Karpas-422 (cell line): ENCODE results near the gene EIF4ENIF1. TPM values are rescaled to one million over a fixed set of nuclear protein-coding genes. Genes with fewer than 3 reads are reported as not detected.
A peak's percentile ranks its signal among the peaks of the same experiment; 100 is the strongest.
"Not testable (repeated sequence)": the region's sequence is repeated elsewhere in the genome, so short reads cannot be mapped to it uniquely, and the experiment has no call there.

ENCODE experiments used
- DNase-seq: peaks from one replicate; pipeline ENCODE4 v3.0.0-alpha.2; 2015
- H2AFZ ChIP-seq: fragments of 200-600 bp; sonication (generic); 2 replicates; pipeline ENCODE4 v1.6.1; 2014; ENCODE audit warnings: antibody characterized with exemption, low read length, mixed read lengths
- H3K27ac ChIP-seq: fragments of 200-600 bp; sonication (generic); 2 replicates; pipeline ENCODE4 v1.5.1; 2014; ENCODE audit warnings: mild to moderate bottlenecking, low read length, moderate library complexity
- H3K27me3 ChIP-seq: fragments of 200-600 bp; sonication (generic); 2 replicates; pipeline ENCODE4 v1.6.1; 2014; ENCODE audit warnings: low read length, mixed read lengths
- H3K36me3 ChIP-seq: fragments of 200-600 bp; sonication (generic); 2 replicates; pipeline ENCODE4 v1.6.1; 2014; ENCODE audit warnings: low read length, mixed read lengths; ENCODE audit not compliant: insufficient read depth
- H3K4me1 ChIP-seq: fragments of 200-600 bp; sonication (generic); 2 replicates; pipeline ENCODE4 v1.6.1; 2014; ENCODE audit warnings: mild to moderate bottlenecking, low read length, mixed read lengths
- H3K4me2 ChIP-seq: fragments of 200-600 bp; sonication (generic); 2 replicates; pipeline ENCODE4 v1.6.1; 2014; ENCODE audit warnings: low read length, low read depth, mild to moderate bottlenecking; ENCODE audit not compliant: poor library complexity, severe bottlenecking
- H3K4me3 ChIP-seq: fragments of 200-600 bp; sonication (generic); 2 replicates; pipeline ENCODE4 v1.5.1; 2014; ENCODE audit warnings: mild to moderate bottlenecking, antibody characterized with exemption, low read length, mixed read lengths
- H3K79me2 ChIP-seq: fragments of 200-600 bp; sonication (generic); 2 replicates; pipeline ENCODE4 v1.6.1; 2014; ENCODE audit warnings: mild to moderate bottlenecking, low read length, mixed read lengths
- H3K9ac ChIP-seq: fragments of 200-600 bp; sonication (generic); 2 replicates; pipeline ENCODE4 v1.6.0; 2014; ENCODE audit warnings: low read length
- H3K9me2 ChIP-seq: fragments of 200-600 bp; sonication (generic), shearing (Covaris generic); replicated peaks from 2 replicates; pipeline ENCODE4 v1.6.0; 2014; ENCODE audit warnings: mild to moderate bottlenecking, low read length, moderate library complexity; ENCODE audit not compliant: insufficient read depth
- H3K9me3 ChIP-seq: fragments of 300-700, 200-600 bp; sonication (generic); 2 replicates; pipeline ENCODE4 v1.6.1; 2014; ENCODE audit warnings: low read length, mixed read lengths
- H4K20me1 ChIP-seq: fragments of 200-600 bp; sonication (generic); 2 replicates; pipeline ENCODE4 v1.6.1; 2014; ENCODE audit warnings: mild to moderate bottlenecking, antibody characterized with exemption, low read length, low read depth; ENCODE audit not compliant: insufficient read depth
- total RNA-seq: library from RNA; depleted of rRNA; stranded (reverse); fragments of >200 nt; shearing (Covaris generic); gene quantifications from 2 replicates; pipeline ENCODE4 v1.2.3, GENCODE V29; 2014; ENCODE audit warnings: low replicate concordance

The EIF4ENIF1 gene
- total RNA-seq, 1 experiment from 2014 or later = 25.4 TPM

GRCh38 chr22:31520051-31520450 lies 30.4 kb upstream of the EIF4ENIF1 start:
- Histone ChIP-seq H3K4me1 (no peaks in the 10 kb centered on the region; the same call in 1 of the 2 replicates), H3K27ac (no peak overlapping the region), H3K9ac (no peak overlapping the region), H3K9me3 (no peaks in the 10 kb centered on the region), H3K4me2 (no peak overlapping the region), H3K27me3 (no peaks in the 10 kb centered on the region), H3K36me3 (peaks cover 5% of the 10 kb centered on the region; the same call in 1 of the 2 replicates), H3K9me2 (no peaks in the 10 kb centered on the region), H2AFZ (no peak overlapping the region), H3K79me2 (peaks cover 91% of the 10 kb centered on the region), H3K4me3 (no peak overlapping the region), H4K20me1 (no peaks in the 10 kb centered on the region)
- no peak for DNase-seq

DNA sequence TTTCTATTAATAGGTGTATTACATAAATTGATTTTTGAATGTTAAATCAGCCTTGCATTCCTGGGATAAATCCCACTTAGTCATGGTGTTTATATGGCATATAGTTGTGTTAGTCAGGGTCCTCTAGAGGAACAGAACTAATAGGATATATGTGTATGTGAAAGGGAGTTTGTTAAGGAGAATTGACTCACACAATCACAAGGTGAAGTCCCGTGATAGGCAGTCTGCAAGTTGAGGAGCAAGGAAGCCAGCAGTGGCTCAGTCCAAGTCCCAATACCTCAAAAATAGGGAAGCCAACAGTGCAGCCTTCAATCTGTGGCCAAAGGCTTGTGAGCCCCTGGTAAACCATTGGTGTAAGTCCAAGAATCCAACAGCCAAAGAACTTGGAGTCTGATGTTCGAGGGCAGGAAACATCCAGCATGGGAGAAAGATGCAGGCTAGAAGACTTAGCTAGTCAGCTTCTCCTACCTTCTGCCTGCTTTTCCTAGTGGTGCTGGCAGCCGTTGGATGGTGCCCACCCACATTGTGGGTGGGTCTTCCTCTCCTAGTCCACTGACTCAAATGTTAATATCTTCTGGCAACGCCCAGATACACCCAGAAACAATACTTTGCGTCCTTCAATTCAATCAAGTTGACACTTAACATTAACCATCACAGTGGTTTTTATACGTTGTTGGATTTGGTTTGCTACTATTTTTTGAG lies 19.6 kb upstream of the EIF4ENIF1 start:
- Histone ChIP-seq H3K4me2 (no peak overlapping the region), H3K36me3 (peaks cover 35% of the 10 kb centered on the region), H3K4me3 (no peak overlapping the region), H3K9me2 (no peaks in the 10 kb centered on the region), H3K27me3 (no peaks in the 10 kb centered on the region), H3K9ac (no peak overlapping the region), H4K20me1 (no peaks in the 10 kb centered on the region), H3K27ac (no peak overlapping the region), H3K4me1 (no peaks in the 10 kb centered on the region), H2AFZ (no peak overlapping the region), H3K79me2 (peaks cover 83% of the 10 kb centered on the region), H3K9me3 (no peaks in the 10 kb centered on the region)
- DNase-seq = no peak

DNA sequence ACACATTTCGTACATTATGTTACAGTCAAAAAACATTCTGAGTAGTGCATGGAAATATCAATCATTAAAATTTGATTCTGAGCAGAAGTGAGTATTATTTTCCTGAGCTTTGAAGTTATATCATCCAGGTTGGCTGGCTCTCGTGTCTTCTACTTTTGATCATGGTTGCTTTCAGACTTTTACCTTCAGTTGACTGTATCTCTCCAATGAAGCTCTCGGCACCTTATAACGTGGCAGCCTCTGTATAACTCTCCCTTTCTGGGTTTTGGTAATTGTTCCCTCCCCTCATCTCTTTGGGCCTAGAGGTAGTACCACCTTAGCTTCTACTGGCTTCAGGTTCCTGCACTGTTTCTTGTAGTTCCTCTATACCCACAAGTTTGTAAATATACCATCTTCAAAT lies 18.9 kb upstream of the EIF4ENIF1 start:
- peaks cover 90% of the 10 kb centered on the region for H3K79me2 ChIP-seq
- no peak for DNase-seq

GRCh38 chr22:31507517-31507916 lies 17.9 kb upstream of the EIF4ENIF1 start:
- not testable (repeated sequence) for H2AFZ ChIP-seq, H3K4me1 ChIP-seq, H3K9me2 ChIP-seq, H3K9me3 ChIP-seq, H3K9ac ChIP-seq, H3K27me3 ChIP-seq, H3K4me3 ChIP-seq, H4K20me1 ChIP-seq, H3K27ac ChIP-seq, DNase-seq, H3K4me2 ChIP-seq
- Histone ChIP-seq H3K79me2 (peaks cover 94% of the 10 kb centered on the region), H3K36me3 (peaks cover 29% of the 10 kb centered on the region)

More for the DNA sequence above, 18.9 kb upstream of the EIF4ENIF1 start:
- H3K9me2 ChIP-seq = no peaks in the 10 kb centered on the region
- no peaks in the 10 kb centered on the region for H3K27me3 ChIP-seq
- no peak overlapping the region for H3K27ac ChIP-seq
- no peaks in the 10 kb centered on the region for H4K20me1 ChIP-seq
- H2AFZ ChIP-seq = no peak overlapping the region
- H3K4me1 ChIP-seq = no peaks in the 10 kb centered on the region
- no peaks in the 10 kb centered on the region for H3K9me3 ChIP-seq
- no peak overlapping the region for H3K9ac ChIP-seq
- H3K4me3 ChIP-seq = no peak overlapping the region
- peaks cover 35% of the 10 kb centered on the region for H3K36me3 ChIP-seq
- H3K4me2 ChIP-seq = no peak overlapping the region

DNA sequence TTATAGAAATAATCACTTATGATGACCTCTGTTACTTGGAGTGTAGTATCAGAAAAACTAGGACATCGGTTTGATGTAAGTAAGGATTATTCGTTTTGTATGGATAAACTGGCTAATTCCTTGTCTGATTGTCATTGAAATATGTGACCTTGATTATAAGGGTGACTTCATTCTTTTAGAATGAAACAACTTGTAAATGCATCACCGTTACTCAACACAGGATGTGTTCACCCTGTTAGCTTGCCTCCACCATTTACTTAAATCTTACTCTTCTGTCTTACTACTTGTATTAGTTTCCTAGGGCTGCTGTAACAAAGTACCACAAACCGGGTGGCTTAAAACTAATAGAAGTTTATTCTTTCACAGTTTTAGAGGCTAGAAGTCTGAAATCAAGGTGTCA lies 14.6 kb upstream of the EIF4ENIF1 start:
- Histone ChIP-seq H3K79me2 (peaks cover 90% of the 10 kb centered on the region), H2AFZ (no peak overlapping the region), H3K9me2 (no peaks in the 10 kb centered on the region), H3K9me3 (no peaks in the 10 kb centered on the region), H3K4me3 (no peak overlapping the region), H3K4me1 (no peaks in the 10 kb centered on the region), H3K4me2 (no peak overlapping the region), H3K9ac (no peak overlapping the region), H4K20me1 (no peaks in the 10 kb centered on the region), H3K27ac (no peak overlapping the region), H3K36me3 (peaks cover 22% of the 10 kb centered on the region), H3K27me3 (no peaks in the 10 kb centered on the region)
- DNase-seq = peak; percentile 11

DNA sequence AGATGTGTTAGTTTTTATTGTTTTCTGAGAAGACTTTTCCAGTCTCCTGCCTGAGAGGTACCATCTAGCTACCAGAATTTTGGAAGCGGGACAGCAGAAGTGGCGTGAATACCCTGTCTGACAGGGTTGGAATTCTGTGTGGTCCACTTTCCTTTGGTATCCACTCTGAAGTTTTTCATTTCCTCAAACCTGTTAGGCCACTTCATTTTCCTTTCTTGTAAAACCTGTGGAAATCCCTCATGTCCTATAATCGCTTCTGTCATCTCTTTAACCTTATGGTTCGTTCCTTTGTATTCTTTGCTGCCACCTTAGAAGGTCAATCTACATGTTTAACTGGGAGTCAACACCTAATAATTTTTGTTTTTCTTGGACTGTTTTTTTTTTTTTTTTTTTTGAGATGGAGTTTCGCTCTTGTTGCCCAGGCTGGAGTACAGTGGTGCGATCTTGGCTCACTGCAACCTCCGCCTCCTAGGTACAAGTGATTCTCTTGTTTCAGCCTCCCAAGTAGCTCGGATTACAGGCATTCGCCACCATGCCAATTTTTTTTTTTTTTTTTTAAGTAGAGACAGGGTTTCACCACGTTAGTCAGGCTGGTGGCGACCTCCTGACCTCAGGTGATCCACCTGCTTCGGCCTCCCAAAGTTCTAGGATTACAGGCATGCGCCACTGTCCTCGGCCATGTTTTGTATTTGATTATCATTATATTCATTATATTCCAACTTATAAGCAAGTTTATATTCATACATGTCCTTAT lies 13.7 kb upstream of the EIF4ENIF1 start:
- Histone ChIP-seq H3K79me2 (peaks cover 90% of the 10 kb centered on the region), H2AFZ (no peak overlapping the region), H3K9me2 (no peaks in the 10 kb centered on the region), H3K36me3 (peaks cover 13% of the 10 kb centered on the region), H3K4me3 (no peak overlapping the region), H3K9me3 (no peaks in the 10 kb centered on the region), H4K20me1 (no peaks in the 10 kb centered on the region), H3K27me3 (no peaks in the 10 kb centered on the region), H3K9ac (no peak overlapping the region), H3K4me1 (no peaks in the 10 kb centered on the region), H3K27ac (no peak overlapping the region), H3K4me2 (no peak overlapping the region)
- peak; percentile 16 for DNase-seq

DNA sequence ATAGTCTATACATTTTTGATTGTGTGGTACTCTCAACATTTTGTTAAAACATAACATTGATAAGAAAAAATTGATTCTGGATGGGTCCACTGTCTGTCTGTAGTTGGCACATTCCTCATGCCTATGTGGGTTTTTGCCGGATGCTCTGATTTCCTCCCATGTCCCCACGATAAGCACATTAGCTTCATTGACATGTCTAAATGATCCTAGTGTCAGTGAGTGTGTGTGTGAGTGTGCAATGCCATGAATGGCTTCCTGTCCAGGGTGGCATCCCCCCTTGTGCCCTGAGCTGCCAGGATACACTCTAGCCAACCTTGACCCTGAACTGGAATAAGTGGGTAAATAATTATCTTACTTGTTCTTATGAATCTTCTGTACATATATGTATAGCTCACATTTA lies 12.1 kb upstream of the EIF4ENIF1 start:
- Histone ChIP-seq H2AFZ (no peak overlapping the region), H3K9me2 (no peaks in the 10 kb centered on the region), H3K27me3 (no peaks in the 10 kb centered on the region), H3K4me1 (peaks cover 7% of the 10 kb centered on the region), H3K4me2 (no peak overlapping the region), H4K20me1 (no peaks in the 10 kb centered on the region), H3K36me3 (peaks cover 3% of the 10 kb centered on the region), H3K79me2 (peaks cover 93% of the 10 kb centered on the region), H3K9ac (no peak overlapping the region), H3K9me3 (no peaks in the 10 kb centered on the region), H3K4me3 (no peak overlapping the region), H3K27ac (no peak overlapping the region)
- no peak for DNase-seq

GRCh38 chr22:31497148-31497938 lies 7.7 kb upstream of the EIF4ENIF1 start:
- Histone ChIP-seq H3K9me2 (no peaks in the 10 kb centered on the region), H3K4me2 (peak overlapping the region; percentile 86), H3K27me3 (no peaks in the 10 kb centered on the region), H3K27ac (peak overlapping the region; percentile 96), H3K9me3 (no peaks in the 10 kb centered on the region), H3K4me3 (peak overlapping the region; percentile 90), H3K4me1 (peaks cover 33% of the 10 kb centered on the region), H3K9ac (peak overlapping the region; percentile 94), H3K79me2 (peaks cover 53% of the 10 kb centered on the region), H2AFZ (no peak overlapping the region; the same call in 1 of the 2 replicates), H4K20me1 (no peaks in the 10 kb centered on the region), H3K36me3 (no peaks in the 10 kb centered on the region)
- no peak for DNase-seq
